Nephron (organoid): Measurements from ENCODE around the gene CYP20A1.
"Not testable (repeated sequence)": the region's sequence is repeated elsewhere in the genome, so short reads cannot be mapped to it uniquely, and the experiment has no call there.

ENCODE experiments used
- H3K27ac Mint-ChIP-seq, 3 experiments: 2 replicates each; pipeline ENCODE4 v1.8.0; 2020; ENCODE audit warnings: mixed read lengths in 3 of 3, mild to moderate bottlenecking in 2 of 3, moderate library complexity in 1 of 3
- H3K27me3 Mint-ChIP-seq: 2 replicates; pipeline ENCODE4 v1.8.0; 2021; ENCODE audit warnings: low read depth, mild to moderate bottlenecking, moderate library complexity, mixed read lengths
- H3K36me3 Mint-ChIP-seq: 2 replicates; pipeline ENCODE4 v1.8.0; 2020; ENCODE audit warnings: low read depth, mixed read lengths
- H3K4me1 Mint-ChIP-seq: 2 replicates; pipeline ENCODE4 v1.8.0; 2020; ENCODE audit warnings: mixed read lengths
- H3K4me3 Mint-ChIP-seq, 3 experiments: 2 replicates each; pipeline ENCODE4 v1.8.0; 2020; ENCODE audit warnings: mild to moderate bottlenecking in 3 of 3, mixed read lengths in 3 of 3, moderate library complexity in 2 of 3
- H3K9me3 Mint-ChIP-seq: 2 replicates; pipeline ENCODE4 v1.8.0; 2020; ENCODE audit warnings: mixed read lengths
- TF ChIP-seq, protein P1 (sequence below), 3 experiments: fragments of 200-600 bp; sonication (generic); IDR thresholded peaks; one replicate each; pipeline ENCODE4 v1.5.0; 2021; ENCODE audit warnings: antibody characterized with exemption in 3 of 3; ENCODE audit not compliant: unreplicated experiment in 3 of 3

The CYP20A1 gene

DNA sequence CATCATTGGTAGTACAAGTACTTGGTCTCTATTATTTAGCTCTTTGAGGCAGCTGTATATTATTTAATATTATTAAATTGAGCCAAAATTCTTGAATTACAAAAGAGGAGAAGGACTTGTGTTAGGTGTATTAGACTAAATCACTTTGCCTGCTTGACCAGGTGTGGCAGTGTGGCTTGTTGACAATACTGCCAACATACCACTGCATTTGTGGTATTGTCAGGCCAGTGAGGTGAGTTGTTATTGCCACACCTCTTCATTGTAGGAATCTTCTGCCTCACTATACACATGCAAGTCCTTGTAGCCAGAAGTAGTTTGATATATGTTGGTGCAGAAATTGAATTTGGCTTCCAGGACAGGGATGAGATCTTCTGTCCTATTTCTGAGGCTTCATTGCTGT, 40.5 kb downstream of the CYP20A1 start:
- Mint-ChIP-seq H3K9me3 (no peaks in the 10 kb centered on the region), H3K4me1 (no peaks in the 10 kb centered on the region), H3K4me3 (no peak overlapping the region), H3K27me3 (no peaks in the 10 kb centered on the region), H3K27ac (no peak overlapping the region), H3K36me3 (peaks cover 47% of the 10 kb centered on the region)
- TF ChIP-seq, protein P1, sequence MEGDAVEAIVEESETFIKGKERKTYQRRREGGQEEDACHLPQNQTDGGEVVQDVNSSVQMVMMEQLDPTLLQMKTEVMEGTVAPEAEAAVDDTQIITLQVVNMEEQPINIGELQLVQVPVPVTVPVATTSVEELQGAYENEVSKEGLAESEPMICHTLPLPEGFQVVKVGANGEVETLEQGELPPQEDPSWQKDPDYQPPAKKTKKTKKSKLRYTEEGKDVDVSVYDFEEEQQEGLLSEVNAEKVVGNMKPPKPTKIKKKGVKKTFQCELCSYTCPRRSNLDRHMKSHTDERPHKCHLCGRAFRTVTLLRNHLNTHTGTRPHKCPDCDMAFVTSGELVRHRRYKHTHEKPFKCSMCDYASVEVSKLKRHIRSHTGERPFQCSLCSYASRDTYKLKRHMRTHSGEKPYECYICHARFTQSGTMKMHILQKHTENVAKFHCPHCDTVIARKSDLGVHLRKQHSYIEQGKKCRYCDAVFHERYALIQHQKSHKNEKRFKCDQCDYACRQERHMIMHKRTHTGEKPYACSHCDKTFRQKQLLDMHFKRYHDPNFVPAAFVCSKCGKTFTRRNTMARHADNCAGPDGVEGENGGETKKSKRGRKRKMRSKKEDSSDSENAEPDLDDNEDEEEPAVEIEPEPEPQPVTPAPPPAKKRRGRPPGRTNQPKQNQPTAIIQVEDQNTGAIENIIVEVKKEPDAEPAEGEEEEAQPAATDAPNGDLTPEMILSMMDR (IDR thresholded peaks at IDR 0.05; ENCODE audit: unreplicated experiment in 3 of 3), result no peak

DNA sequence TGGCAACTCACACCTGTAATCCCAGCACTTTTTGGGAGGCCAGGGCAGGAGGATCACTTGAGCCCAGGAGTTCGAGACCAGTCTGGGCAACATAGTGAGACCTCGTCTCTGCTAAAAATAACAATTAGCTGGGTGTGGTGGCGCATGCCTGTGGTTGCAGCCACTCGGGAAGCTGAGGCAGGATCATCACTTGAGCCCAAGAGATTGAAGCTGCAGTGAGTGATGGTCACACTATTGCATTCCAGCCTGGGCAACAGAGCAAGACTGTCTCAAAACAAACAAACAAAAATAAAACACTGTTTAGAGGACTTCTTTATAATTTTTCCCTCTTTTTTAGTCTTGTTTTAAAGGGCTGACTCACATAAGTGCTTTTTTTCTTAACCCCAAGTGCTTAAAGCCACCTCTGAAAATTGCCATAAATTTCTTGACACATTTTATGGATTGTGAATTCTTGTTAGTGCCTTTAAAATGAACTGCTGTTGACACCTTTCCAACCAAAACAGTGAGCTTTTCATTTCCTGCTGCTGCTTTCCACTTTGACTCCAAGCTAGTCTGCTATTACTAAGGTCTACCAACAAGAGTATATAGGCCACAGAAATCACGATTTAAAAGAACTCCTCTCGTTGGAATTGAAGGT, 41.7 kb downstream of the CYP20A1 start:
- Mint-ChIP-seq H3K4me1 (no peaks in the 10 kb centered on the region), H3K27ac (peak overlapping the region; percentile 61 to 92 (median 79)), H3K9me3 (no peaks in the 10 kb centered on the region), H3K4me3 (no peak overlapping the region), H3K36me3 (peaks cover 53% of the 10 kb centered on the region), H3K27me3 (no peaks in the 10 kb centered on the region)
- TF ChIP-seq, protein P1 (IDR thresholded peaks at IDR 0.05; ENCODE audit: unreplicated experiment in 3 of 3), result no peak

DNA sequence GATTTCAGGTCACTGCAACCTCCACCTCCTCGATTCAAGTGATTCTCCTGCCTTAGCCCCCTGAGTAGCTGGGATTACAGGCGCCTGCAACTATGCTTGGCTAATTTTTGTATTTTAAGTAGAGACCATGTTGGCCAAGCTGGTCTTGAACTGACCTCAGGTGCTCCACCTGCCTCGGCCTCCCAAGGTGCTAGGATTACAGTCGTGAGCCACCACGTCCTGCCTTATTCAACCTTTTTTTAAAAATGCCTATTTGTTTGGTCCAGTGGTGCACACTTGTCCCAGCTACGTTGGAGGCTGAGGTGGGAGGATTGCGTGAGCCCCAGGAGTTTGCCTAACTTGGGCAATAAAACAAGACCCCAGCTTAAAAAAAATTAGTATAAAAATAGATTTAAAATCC, 43.3 kb downstream of the CYP20A1 start:
- H3K36me3 Mint-ChIP-seq, result peaks cover 51% of the 10 kb centered on the region
- H3K4me1 Mint-ChIP-seq, result no peaks in the 10 kb centered on the region
- no peaks in the 10 kb centered on the region for H3K27me3 Mint-ChIP-seq
- H3K9me3 Mint-ChIP-seq, result no peaks in the 10 kb centered on the region
- no peak overlapping the region for H3K4me3 Mint-ChIP-seq
- no peak overlapping the region for H3K27ac Mint-ChIP-seq
- TF ChIP-seq, protein P1 (IDR thresholded peaks at IDR 0.05; ENCODE audit: unreplicated experiment in 3 of 3), result no peak

DNA sequence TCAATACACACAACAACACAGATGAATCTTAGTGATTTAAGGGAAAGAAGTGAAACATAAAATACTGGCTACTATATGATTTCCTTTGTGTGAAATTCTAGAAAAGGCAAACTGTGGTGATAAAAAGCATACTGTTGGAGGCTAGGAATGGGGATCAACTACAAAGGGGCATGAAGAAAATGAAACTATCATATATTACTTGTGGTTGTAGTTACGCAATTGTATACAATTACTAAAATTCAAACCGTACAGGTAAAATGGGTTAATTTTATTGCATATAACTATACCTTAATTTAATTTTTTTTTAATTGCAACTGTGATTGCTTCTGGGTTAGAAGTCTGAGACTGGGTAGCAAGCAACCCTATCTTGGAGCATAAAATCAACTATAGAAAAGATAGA, 47.7 kb downstream of the CYP20A1 start:
- no peaks in the 10 kb centered on the region for H3K4me1 Mint-ChIP-seq
- no peaks in the 10 kb centered on the region for H3K9me3 Mint-ChIP-seq
- TF ChIP-seq, protein P1 (IDR thresholded peaks at IDR 0.05; ENCODE audit: unreplicated experiment in 3 of 3), result no peak
- no peaks in the 10 kb centered on the region for H3K27me3 Mint-ChIP-seq
- H3K4me3 Mint-ChIP-seq, result no peak overlapping the region
- H3K27ac Mint-ChIP-seq, result no peak overlapping the region
- peaks cover 32% of the 10 kb centered on the region for H3K36me3 Mint-ChIP-seq

DNA sequence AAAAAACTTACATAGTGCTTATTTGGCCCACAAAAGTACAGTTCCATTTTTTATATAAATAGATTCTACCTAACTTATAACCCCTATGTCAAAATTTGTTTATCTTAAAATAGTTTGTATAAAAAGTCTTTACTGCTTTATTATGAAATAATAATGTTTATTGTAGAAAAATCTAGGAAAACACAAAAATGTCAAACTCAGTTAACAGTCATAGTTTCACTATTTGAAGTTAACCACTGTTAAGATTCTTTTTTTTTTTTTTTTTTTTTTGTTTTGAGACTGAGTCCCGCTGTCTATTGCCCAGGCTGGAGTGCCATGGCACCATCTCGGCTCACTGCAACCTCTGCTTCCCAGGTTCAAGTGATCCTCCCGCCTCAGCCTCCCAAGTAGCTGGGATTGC, 62.8 kb downstream of the CYP20A1 start:
- Mint-ChIP-seq H3K4me3 (no peak overlapping the region), H3K36me3 (peaks cover 18% of the 10 kb centered on the region), H3K27ac (no peak overlapping the region), H3K4me1 (no peaks in the 10 kb centered on the region), H3K9me3 (no peaks in the 10 kb centered on the region), H3K27me3 (no peaks in the 10 kb centered on the region)
- TF ChIP-seq, protein P1 (IDR thresholded peaks at IDR 0.05; ENCODE audit: unreplicated experiment in 3 of 3), result no peak

DNA sequence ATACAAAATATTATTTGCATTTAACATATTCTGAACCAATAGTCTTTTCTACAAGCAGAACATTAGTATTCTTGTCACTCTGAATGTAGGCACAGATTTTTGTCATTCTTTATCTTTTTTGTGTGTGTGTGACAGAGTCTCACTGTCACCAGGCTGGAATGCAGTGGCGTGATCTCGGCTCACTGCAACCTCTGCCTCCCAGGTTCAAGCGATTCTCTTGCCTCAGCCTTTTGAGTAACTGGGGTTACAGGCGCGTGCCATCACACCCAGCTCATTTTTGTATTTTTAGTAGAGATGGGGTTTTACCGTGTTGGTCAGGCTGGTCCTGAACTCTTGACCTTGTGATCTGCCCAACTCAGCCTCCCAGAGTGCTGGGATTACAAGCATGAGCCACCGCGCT, 63.8 kb downstream of the CYP20A1 start:
- H3K4me3 Mint-ChIP-seq, H3K4me1 Mint-ChIP-seq, H3K9me3 Mint-ChIP-seq, H3K27ac Mint-ChIP-seq, H3K27me3 Mint-ChIP-seq: not testable (repeated sequence)
- peaks cover 20% of the 10 kb centered on the region for H3K36me3 Mint-ChIP-seq
